Activated CD4-positive, alpha-beta T cell treated with anti-CD3 and anti-CD28 coated beads, Interleukin-2, amount 50 U/mL, for 4 hours (primary cell): ENCODE results near the gene NOG.

Source experiments
- DNase-seq, 2 experiments: peaks; one replicate each; pipeline ENCODE4 v3.0.0-alpha.2; 2020

NOG gene

DNA sequence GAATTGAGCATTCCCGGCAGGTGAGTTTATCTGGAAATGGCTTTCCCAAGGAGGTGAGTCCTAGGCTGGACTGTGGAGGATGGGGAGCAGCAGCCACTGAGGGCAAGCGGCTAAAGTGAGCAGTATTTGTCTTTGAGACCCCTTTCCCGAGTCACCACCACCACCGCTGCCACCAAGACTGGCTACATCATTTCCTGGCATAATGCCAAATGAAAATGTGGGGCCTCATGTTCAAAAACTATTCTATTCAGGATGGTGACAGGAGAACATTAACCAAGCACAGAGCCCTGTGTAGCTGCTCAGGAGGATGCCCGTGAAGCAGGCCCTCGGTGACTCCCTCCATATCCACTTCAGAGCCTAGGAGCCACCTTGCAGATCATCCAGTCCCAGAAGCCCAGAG lies 46.0 kb downstream of the NOG start:
- no peak for DNase-seq

GRCh38 chr17:56640116-56640515 lies 46.6 kb downstream of the NOG start:
- no peak for DNase-seq

DNA sequence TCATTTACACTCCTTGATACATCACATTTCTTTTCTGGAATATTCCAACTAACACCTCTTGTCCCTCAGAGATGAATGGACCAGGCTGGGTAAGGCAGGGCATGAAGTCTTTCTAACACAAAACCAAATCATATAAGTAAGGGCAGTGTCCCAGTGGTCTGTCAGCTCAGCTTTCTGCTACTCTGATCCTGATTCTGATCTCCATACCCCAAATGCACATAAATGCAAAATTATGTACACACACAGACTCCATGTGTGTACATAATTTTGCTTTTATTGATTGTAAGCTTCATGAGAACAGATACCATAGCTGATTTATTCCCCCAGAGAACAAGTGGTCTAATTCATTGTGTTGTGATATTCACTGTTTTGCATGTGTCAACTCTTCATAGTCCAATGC lies 47.9 kb downstream of the NOG start:
- DNase-seq = no peak

DNA sequence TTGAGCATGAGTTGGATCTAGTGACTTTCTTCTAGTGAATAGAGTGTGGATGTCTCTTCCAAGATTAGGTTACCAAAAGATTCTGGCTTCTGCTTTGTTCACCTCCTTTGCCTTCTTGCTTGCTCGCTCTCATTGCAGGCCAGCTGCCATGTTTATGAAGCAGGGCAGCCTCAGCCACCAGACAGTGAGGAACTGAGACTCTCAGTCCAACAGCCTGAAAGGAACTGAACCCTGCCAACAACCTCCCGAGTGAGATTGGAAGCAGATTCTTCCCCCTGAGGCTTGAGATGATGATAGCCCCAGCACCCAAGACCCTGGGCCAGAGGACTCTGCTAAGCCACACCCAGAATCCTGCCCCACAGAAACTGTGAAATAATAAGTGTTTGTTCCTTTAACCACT lies 48.4 kb downstream of the NOG start:
- DNase-seq = no peak

GRCh38 chr17:56642424-56642823 lies 48.9 kb downstream of the NOG start:
- DNase-seq = no peak
